Measurements from ENCODE around the gene FRMD1.

FRMD1 gene

GRCh38 chr6:168045141-168045691 is 33.8 kb downstream of the FRMD1 start:
- no peaks in the 10 kb centered on the region for H3K27me3 ChIP-seq (replicated peaks; ENCODE audit: control insufficient read depth, insufficient read depth, low read length)
- no peak for TF ChIP-seq CTCF (IDR thresholded peaks at IDR 0.05; ENCODE audit: insufficient read depth, low read length, poor library complexity, severe bottlenecking)

GRCh38 chr6:168044521-168045130 is 34.4 kb downstream of the FRMD1 start:
- Histone ChIP-seq H3K4me3 (replicated peaks; ENCODE audit: low read depth, low read length) (no peak overlapping the region), H3K27me3 (replicated peaks; ENCODE audit: control insufficient read depth, insufficient read depth, low read length) (no peaks in the 10 kb centered on the region), H3K36me3 (ENCODE audit: control insufficient read depth, insufficient read depth, low read length) (no peaks in the 10 kb centered on the region)
- no peak for TF ChIP-seq CTCF (IDR thresholded peaks at IDR 0.05; ENCODE audit: insufficient read depth, low read length, poor library complexity, severe bottlenecking)
- DNase-seq (ENCODE audit: extremely low read depth, insufficient read length), result no peak

More at GRCh38 chr6:168045141-168045691, 33.8 kb downstream of the FRMD1 start:
- no peaks in the 10 kb centered on the region for H3K36me3 ChIP-seq (ENCODE audit: control insufficient read depth, insufficient read depth, low read length)
- H3K4me3 ChIP-seq (replicated peaks; ENCODE audit: low read depth, low read length), result no peak overlapping the region
- no peak for DNase-seq (ENCODE audit: extremely low read depth, insufficient read length)

- no peaks in the 10 kb centered on the region for H3K27me3 ChIP-seq (replicated peaks; ENCODE audit: control insufficient read depth, insufficient read depth, low read length)
- no peak for TF ChIP-seq CTCF (IDR thresholded peaks at IDR 0.05; ENCODE audit: insufficient read depth, low read length, poor library complexity, severe bottlenecking)
- no peak overlapping the region for H3K4me3 ChIP-seq (replicated peaks; ENCODE audit: low read depth, low read length)
- H3K36me3 ChIP-seq (ENCODE audit: control insufficient read depth, insufficient read depth, low read length), result no peaks in the 10 kb centered on the region
- no peak for DNase-seq (ENCODE audit: extremely low read depth, insufficient read length)
Measured at GRCh38 chr6:168043848-168044415, 35.1 kb downstream of the FRMD1 start.

- no peak for TF ChIP-seq CTCF (IDR thresholded peaks at IDR 0.05; ENCODE audit: insufficient read depth, low read length, poor library complexity, severe bottlenecking)
- Histone ChIP-seq H3K27me3 (replicated peaks; ENCODE audit: control insufficient read depth, insufficient read depth, low read length) (no peaks in the 10 kb centered on the region), H3K4me3 (replicated peaks; ENCODE audit: low read depth, low read length) (no peak overlapping the region), H3K36me3 (ENCODE audit: control insufficient read depth, insufficient read depth, low read length) (no peaks in the 10 kb centered on the region)
- no peak for DNase-seq (ENCODE audit: extremely low read depth, insufficient read length)
Measured at GRCh38 chr6:168043193-168043847, 35.7 kb downstream of the FRMD1 start.

GRCh38 chr6:168042426-168043192 is 36.4 kb downstream of the FRMD1 start:
- TF ChIP-seq CTCF (IDR thresholded peaks at IDR 0.05; ENCODE audit: insufficient read depth, low read length, poor library complexity, severe bottlenecking), result no peak
- no peak overlapping the region for H3K4me3 ChIP-seq (replicated peaks; ENCODE audit: low read depth, low read length)
- no peaks in the 10 kb centered on the region for H3K27me3 ChIP-seq (replicated peaks; ENCODE audit: control insufficient read depth, insufficient read depth, low read length)

More at GRCh38 chr6:168042426-168043192, 36.4 kb downstream of the FRMD1 start:
- H3K36me3 ChIP-seq (ENCODE audit: control insufficient read depth, insufficient read depth, low read length), result no peaks in the 10 kb centered on the region
- DNase-seq (ENCODE audit: extremely low read depth, insufficient read length), result no peak
